Spinal cord (tissue), 10 donors: ENCODE measurements around the gene B2M. TPM values are rescaled to one million over a fixed set of nuclear protein-coding genes. Genes with fewer than 3 reads are reported as not detected.
"Not testable (repeated sequence)": the region's sequence is repeated elsewhere in the genome, so short reads cannot be mapped to it uniquely, and the experiment has no call there.

Experiments
- DNase-seq, 6 donors: peaks; one replicate each; pipeline versions ENCODE4 v3.0.0 to v3.0.0-alpha.2; 2013 to 2015; ENCODE audit warnings: low spot score in 6 of 6, low read depth in 4 of 6
- H3K27ac ChIP-seq: one replicate; pipeline ENCODE4 v1.5.1; 2013; ENCODE audit warnings: low read depth, low read length, control low read depth
- H3K27me3 ChIP-seq: one replicate; pipeline ENCODE4 v1.6.1; 2013; ENCODE audit warnings: low read length; ENCODE audit not compliant: control insufficient read depth, insufficient read depth
- H3K36me3 ChIP-seq: one replicate; pipeline ENCODE4 v1.6.1; 2013; ENCODE audit warnings: low read length; ENCODE audit not compliant: control insufficient read depth, insufficient read depth
- H3K4me1 ChIP-seq: one replicate; pipeline ENCODE4 v1.6.1; 2013; ENCODE audit warnings: low read length; ENCODE audit not compliant: control insufficient read depth, insufficient read depth
- H3K4me3 ChIP-seq: one replicate; pipeline ENCODE4 v1.5.1; 2013; ENCODE audit warnings: low read depth, low read length, control low read depth
- H3K9me3 ChIP-seq: one replicate; pipeline ENCODE4 v1.6.1; 2013; ENCODE audit warnings: low read length; ENCODE audit not compliant: control insufficient read depth, insufficient read depth
- WGBS: methylation state at CpG from one replicate; pipeline ENCODE4 v1.1.5; 2013; ENCODE audit warnings: missing lambda C conversion rate; ENCODE audit not compliant: insufficient coverage; 5-methylcytosine and 5-hydroxymethylcytosine counted together
- polyA plus RNA-seq, 2 donors: library from polyadenylated mRNA; unstranded; fragments of 120-200 nt; gene quantifications; one replicate each; pipeline ENCODE4 v1.2.1, GENCODE V29; 2013; ENCODE audit not compliant: insufficient read length in 2 of 2
- total RNA-seq, 2 donors: library from RNA; depleted of rRNA in 1 of 2; stranded (reverse); fragments of 120-200 nt in 1 of 2; fragments of >200 nt in 1 of 2; gene quantifications; one replicate each; pipeline versions ENCODE4 v1.2.3 to v1.2.4, GENCODE V29; 2013 to 2014
- donor health status: healthy.

B2M gene
- total and polyA plus RNA-seq, 4 donors = 624 to 1,593 (median 982) TPM

GRCh38 chr15:44728576-44729407 is 17.5 kb downstream of the B2M start:
- peaks cover 2% of the 10 kb centered on the region for H3K36me3 ChIP-seq
- under 1% methylated on average over 31 of the region's 36 CpGs for WGBS
- H3K9me3 ChIP-seq = no peaks in the 10 kb centered on the region
- peak; percentile 90 to 99 (median 95) for DNase-seq
- peaks cover 11% of the 10 kb centered on the region for H3K4me1 ChIP-seq
- H3K27me3 ChIP-seq = no peaks in the 10 kb centered on the region
- peak overlapping the region; percentile 99 for H3K27ac ChIP-seq
- peak overlapping the region; percentile 99 for H3K4me3 ChIP-seq

GRCh38 chr15:44729408-44730127 is 18.3 kb downstream of the B2M start:
- Histone ChIP-seq H3K36me3 (peaks cover 2% of the 10 kb centered on the region), H3K4me3 (peak overlapping the region; percentile 99), H3K4me1 (peaks cover 11% of the 10 kb centered on the region), H3K27ac (peak overlapping the region; percentile 99), H3K27me3 (no peaks in the 10 kb centered on the region), H3K9me3 (no peaks in the 10 kb centered on the region)
- 2% methylated on average over 13 of the region's 21 CpGs for WGBS
- no peak for DNase-seq

- no peaks in the 10 kb centered on the region for H3K9me3 ChIP-seq
- no peak for DNase-seq
- 95% methylated on average over 2 of the region's 2 CpGs for WGBS
- peaks cover 5% of the 10 kb centered on the region for H3K4me1 ChIP-seq
- H3K36me3 ChIP-seq = peaks cover 2% of the 10 kb centered on the region
- H3K4me3 ChIP-seq = no peak overlapping the region
- no peak overlapping the region for H3K27ac ChIP-seq
- H3K27me3 ChIP-seq = no peaks in the 10 kb centered on the region
Observed at GRCh38 chr15:44734839-44735481, 23.6 kb downstream of the B2M start.

- Histone ChIP-seq H3K27ac (no peak overlapping the region), H3K4me3 (no peak overlapping the region), H3K9me3 (no peaks in the 10 kb centered on the region), H3K4me1 (peaks cover 3% of the 10 kb centered on the region), H3K27me3 (no peaks in the 10 kb centered on the region), H3K36me3 (peaks cover 2% of the 10 kb centered on the region)
- no peak for DNase-seq
- 53% methylated on average over 6 of the region's 8 CpGs for WGBS
Observed at GRCh38 chr15:44735482-44736180, 24.3 kb downstream of the B2M start.

- H3K27me3 ChIP-seq = no peaks in the 10 kb centered on the region
- no peaks in the 10 kb centered on the region for H3K9me3 ChIP-seq
- H3K36me3 ChIP-seq = peaks cover 2% of the 10 kb centered on the region
- no peaks in the 10 kb centered on the region for H3K4me1 ChIP-seq
- DNase-seq = no peak
- H3K4me3 ChIP-seq = no peak within 1 kb of the TSS
- 60% methylated on average over 1 of the region's 3 CpGs for WGBS
- no peak within 1 kb of the TSS for H3K27ac ChIP-seq
Observed at GRCh38 chr15:44736181-44736765, 25.0 kb downstream of the B2M start, which contains the start of gene TRIM69. Gene TRIM69 (plus strand): TSS chr15:44736528. CDS start chr15:44736705, 177 bp downstream.

GRCh38 chr15:44738340-44738984 is 27.1 kb downstream of the B2M start:
- Histone ChIP-seq H3K36me3 (no peaks in the 10 kb centered on the region), H3K9me3 (no peaks in the 10 kb centered on the region), H3K4me1 (no peaks in the 10 kb centered on the region), H3K4me3 (no peak overlapping the region), H3K27me3 (no peaks in the 10 kb centered on the region), H3K27ac (no peak overlapping the region)
- peak in 2 of 6 donors; percentile 9 to 45 for DNase-seq
- WGBS = no CpG with 5 or more reads among the region's 3 CpGs

- not testable (repeated sequence) for H3K4me1 ChIP-seq, H3K4me3 ChIP-seq, H3K27ac ChIP-seq, H3K27me3 ChIP-seq, DNase-seq, H3K9me3 ChIP-seq, H3K36me3 ChIP-seq
- 84% methylated on average over 10 of the region's 24 CpGs for WGBS
Observed at GRCh38 chr15:44739222-44739847, 28.0 kb downstream of the B2M start.

- H3K9me3 ChIP-seq, DNase-seq, H3K4me3 ChIP-seq, H3K4me1 ChIP-seq, H3K36me3 ChIP-seq, H3K27me3 ChIP-seq, H3K27ac ChIP-seq: not testable (repeated sequence)
- no CpG with 5 or more reads among the region's 2 CpGs for WGBS
Observed at GRCh38 chr15:44743454-44743853, 32.1 kb downstream of the B2M start.
